Raji (cell line): Measurements from ENCODE around the gene ENDOD1.
A peak's percentile ranks its signal among the peaks of the same experiment; 100 is the strongest.

Source experiments
- POLR2A ChIP-seq: IDR thresholded peaks from 2 replicates; pipeline ENCODE4 v1.6.1; 2011; ENCODE audit warnings: low read depth, low read length, control low read depth; ENCODE audit not compliant: insufficient read depth

ENDOD1 gene

DNA sequence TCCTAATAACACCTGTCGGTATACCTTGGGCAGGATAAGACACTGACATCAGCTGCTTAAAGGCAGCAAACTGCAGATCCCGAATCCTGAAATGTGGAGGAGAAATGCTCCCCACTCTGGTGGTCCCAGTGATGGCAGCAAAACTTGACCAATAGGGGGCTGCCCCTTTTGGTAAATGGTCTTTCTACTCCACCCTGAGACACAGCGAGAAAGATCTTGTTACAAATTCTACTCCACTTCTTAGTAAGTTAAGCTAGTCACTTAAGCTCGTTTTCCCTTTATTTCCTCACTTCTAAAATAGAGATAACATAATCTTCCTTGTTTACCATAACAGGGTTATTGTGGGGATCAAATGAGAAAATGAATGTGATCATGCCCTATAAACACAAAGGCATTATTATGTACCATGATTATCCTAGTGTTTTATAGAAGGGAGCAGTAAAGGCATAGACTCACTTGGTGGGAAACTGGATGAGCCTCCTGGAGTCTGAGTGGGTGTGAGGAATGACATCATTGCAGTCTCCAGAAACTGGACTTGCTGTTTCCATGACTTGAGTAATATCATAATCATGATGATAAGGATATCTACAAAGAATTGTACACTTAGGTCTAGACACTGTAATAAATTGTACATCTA is 50.9 kb downstream of the ENDOD1 start:
- no peak for TF ChIP-seq POLR2A

DNA sequence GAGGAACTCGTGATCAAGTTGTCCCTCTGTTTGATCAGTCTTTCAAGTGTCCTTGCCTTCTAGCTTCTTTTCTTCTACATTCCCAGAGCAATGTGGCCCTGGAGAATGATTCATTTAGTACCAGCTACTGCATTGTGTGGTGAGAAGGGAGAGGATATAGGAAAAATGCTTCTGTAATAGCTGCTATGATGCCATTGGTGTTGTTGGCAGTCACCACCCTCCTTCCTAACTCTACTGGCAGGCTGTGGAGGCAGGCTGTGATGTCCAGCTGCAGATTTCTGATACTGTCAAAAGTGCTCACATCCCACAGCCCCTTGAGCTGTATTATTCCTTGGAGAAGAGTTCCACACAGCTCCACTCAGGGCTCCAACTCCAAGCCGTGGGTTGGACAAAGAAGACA is 52.8 kb downstream of the ENDOD1 start:
- TF ChIP-seq POLR2A: no peak

DNA sequence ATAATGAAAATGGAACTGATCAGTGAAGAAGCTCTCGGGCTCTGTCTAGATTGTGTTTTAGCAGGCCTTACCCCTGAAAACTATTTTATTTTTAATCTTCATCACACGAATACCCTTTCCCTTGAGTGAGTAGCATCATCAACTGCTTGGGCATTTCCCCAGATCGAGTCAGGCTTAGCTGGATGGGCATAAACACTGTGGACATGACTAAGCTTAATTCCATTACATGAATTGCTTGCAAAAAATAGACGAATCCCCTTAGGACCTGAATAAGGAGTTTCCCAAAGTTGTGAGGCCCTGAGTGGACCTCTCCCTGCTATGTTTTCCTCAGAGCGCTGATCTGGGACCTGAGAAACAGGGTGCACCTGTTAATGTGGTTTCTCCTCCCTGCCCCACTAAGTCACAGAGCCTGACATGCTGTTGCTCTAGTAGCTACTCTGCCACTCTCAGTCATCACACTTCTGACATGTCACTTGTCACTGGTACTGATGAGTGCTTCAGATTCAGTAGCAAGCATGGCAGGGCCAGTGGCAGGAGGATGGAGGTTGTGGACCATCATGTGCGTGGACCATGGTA is 53.5 kb downstream of the ENDOD1 start:
- no peak for TF ChIP-seq POLR2A

DNA sequence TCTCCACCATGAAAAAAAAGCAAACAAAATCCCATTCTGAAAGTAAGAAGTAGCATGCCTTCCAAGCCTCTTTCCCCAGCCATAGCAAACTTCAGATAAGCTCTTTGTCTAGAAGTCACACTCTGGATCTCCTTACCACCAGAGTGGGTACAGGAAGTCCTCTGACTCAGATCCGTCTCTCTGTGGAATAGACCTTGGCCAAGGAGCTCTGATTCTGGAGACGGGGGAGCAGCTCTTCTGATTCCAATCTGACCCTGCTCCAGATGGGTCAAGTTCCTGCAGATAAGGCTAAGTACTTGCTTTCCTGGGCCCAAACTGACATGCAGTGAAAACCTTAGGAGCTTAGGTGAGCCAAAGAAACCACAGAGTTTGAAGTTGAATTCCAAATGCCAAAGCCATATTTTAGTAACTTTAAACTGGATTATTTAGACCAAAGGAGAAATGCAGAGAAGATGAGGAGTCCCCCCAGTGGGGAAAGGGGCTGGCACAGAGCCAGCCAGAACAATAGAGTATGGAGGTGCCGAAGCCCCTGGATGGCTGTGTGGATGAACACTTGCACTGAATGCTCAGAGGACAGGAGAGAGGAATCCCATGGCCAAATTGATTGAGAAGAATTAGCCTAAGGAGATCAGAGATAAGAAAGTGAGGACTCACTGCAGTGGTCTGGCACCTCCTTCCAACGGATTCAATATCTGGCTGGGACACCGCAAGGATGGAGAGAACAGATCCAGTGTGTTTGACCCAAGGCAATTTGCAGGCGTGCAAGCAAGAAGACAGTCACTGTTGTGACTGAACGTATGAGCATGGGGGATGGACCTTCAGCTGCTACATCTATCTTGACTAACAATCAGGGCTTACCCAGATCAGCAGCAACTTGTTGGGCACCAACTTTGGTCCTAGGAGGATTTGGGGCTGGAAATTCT is 54.9 kb downstream of the ENDOD1 start:
- TF ChIP-seq POLR2A: no peak

DNA sequence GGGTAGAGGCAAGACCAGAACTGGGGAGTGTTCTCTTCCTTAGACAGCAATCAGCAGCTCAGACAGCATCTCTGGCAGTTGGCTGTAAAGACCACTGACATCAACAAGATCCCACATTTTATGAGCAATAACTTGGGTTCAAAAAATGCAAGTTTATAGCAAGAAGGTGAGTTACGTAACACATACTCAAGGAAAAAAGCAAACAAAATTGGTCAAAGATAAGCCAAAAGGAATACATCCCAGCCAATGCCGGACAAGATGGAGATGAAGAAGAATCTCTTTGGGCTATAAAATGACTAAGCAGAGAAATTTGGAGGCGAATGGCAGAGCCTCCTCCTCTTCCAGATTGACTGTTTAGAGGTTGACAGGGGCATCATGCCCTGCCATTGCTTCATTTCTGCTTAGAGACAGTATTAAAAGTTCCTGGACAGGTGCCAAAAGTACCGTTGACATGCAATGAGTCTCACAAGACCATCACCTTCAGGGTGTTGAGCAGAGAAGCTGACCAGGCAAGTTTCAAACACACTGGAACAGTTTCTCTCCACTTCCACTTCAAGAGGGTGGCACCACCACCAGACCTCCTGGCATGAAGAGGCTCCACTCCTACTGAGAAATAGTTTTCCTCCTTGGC is 55.9 kb downstream of the ENDOD1 start:
- TF ChIP-seq POLR2A: no peak

DNA sequence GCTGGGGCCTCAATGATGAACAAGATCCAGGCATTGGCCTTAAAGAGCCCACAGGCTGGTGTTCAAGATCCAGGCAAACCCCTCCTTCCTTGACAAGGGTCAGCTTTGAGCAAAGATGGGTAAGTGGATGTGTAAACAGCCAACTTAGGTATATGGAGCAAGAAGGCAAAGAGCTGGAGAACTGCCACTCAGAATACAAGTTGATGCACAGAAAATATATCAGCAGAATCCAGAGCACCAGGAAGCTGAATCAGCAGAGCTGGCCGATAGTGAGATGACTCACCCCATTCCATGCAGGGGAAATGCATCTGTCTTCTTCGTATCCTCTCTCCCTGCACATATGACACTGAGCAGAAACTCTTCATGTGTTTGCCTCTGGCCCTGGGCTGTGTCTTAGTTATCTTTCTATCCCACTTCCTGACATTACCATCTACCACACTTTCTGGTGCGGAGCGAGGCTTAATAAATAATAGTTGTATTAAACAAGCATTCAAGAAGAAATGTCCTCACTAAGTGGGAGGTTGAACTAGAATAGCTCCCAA is 57.8 kb downstream of the ENDOD1 start:
- TF ChIP-seq POLR2A: no peak

DNA sequence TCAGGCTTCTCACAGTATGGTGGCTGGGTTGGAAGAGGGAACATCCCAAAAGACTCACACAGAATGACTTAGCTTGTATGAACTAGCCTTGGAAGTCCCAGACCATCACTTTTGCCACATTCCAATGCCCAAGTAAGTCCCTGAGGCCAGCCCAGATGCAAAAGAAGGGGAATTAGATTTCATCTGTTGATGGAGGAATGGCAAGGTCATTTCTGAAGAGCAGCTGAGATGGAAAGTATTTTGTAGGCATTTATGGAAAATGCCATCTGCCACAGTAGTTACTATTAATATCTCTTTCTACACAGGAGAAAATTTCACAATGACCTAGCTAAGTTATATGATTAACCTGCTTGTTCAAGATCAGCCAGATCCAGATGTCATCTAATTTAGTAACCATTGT is 58.8 kb downstream of the ENDOD1 start:
- TF ChIP-seq POLR2A: no peak

DNA sequence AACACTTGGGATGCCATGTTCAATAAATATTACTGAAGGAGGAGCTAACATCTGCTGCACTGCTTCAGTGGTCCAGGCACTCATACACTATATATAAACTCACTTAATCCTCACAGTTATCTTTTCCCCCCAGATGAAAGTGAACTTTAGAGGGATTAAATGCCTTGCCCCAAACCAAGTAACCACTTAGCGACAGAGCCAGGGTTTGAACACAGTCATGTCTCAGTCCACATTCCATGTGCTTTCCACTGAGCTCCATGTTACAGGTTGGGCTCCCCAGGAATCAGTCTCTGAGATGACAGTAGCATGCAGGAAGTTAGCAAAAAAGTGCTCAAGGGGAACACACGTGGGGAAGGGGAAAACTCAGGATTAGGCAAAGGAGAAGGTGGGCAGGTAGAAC is 59.3 kb downstream of the ENDOD1 start:
- TF ChIP-seq POLR2A: no peak

DNA sequence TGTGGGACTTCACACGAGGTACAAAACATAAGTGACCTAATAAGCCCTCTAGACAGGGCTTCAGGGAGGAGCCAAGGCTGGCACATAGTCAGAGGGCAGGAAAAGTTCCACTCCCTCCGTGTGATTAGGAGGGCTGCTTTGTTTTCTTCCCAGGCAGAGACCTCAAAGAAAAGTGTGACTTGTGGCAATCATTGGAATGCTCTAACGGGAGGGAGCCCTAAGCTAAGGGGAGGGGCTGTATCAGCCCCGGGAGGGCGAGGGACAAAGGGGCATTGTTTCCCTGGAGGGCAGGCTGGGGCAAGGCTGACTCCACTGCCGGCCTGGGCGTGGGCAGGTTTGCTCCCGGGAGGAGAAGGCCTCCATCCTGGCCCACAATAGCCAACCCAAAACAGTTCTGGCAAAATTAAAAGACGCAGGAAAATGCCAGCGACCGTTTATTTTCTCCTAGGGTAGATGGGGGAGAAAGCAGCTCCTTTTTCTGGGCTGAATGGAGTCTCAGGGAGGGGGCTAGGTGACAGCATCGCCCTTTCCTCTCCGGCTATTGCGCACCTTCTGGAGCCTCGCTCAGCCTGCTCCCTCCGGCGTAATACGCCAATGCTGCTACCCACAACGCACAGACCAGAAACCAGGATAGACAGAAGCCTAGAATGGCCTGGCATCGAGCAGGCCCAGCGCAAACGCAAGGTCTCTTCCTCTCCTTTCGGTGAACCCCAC is 60.2 kb downstream of the ENDOD1 start:
- no peak for TF ChIP-seq POLR2A

DNA sequence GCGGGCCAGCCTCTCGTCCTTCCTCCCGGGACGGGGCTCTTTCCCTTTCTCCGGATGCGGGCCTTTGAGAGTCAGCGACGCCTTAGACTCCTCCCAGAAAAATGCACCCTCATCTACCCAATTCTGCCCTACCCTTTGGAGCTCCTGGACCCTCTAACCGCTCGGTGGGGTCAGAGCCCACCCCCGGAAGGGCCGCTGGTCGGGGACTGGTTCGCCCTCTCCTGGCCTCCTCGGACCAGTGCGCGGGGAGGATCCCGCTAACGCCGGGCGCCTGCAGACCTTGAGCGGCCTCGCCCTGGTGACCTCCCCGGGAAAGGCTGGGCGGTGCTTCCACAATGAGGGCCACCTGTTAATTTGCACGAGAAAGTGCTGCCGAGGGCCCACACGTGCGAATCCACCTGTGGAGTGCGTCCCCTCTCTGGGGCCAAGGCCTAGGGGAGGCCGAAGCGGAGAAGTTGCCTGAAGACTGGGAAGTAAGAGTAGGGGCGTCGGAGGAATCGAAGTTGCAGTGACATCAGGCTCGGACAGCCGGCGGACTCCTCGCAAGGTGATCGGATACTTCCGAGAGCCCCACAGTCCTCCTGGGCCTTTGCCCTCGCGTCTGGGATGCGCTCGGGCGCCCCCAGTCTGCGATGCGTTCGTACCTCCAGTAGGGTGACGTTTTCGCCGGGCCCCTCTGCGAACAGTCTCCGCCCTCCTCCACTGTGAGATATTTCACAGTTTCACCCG is 61.5 kb downstream of the ENDOD1 start:
- TF ChIP-seq POLR2A: peak; percentile 70

DNA sequence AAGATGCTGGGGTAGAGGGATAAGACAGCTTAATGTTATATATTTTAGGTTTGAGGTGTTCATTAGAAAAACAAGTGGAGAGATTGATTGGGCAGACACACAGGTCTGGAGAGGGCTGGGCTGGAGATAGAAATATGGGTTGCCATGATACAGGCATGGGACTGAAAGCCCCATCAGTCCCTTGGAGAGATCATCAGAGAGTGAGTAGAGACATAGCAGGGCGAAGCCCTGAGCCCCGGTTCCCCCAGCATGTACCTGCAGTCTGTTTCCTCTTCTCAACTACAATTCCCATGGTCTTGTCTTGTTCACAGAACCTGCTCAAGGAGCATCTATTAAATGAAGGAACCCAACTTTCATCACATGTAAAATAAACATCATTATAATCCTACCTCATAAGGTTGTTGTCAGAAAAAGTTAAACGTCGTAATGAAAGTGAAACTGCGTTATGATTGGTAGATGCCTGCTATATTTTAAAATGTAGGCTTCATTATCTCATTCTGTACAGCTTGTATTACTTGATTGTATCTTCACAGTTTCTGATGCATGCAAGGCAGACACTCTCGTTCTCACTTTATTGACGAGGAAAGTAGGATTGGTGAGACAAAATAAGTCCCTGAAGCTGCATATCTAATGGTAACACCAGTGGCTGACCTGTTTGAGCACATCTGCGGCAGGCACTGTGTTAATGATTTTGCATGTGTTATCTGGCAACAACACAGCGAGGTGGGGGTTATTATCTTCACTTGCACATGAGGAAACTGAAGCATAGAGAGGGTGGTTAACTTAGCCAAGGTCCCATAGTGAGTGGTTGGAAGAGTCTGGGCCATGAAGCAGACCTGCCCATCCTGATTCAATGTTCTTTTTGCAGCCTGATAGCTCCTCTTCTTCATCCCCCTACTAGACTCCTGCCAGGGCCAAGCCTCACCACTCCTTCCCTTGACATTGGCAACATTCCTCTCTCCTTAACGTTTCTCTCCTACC is 63.5 kb downstream of the ENDOD1 start:
- no peak for TF ChIP-seq POLR2A

DNA sequence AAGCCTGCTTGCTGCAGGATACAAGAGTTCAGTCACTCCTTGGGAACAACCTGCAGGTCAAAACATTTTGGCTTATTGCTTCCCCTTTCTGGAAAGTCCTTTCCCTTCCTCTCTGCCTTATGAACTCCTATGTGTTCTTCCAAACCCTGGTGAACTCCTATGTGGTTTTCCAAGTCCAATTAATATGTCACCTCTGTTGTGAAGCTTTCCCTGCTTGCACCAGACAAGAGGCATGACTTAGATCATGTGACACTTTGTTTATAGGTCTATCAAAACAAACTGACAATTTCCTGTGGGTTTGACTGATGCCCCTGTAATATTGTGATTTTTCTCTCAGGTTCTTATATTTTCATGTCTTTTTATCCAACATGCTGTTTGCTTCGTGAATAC is 64.2 kb downstream of the ENDOD1 start:
- TF ChIP-seq POLR2A: no peak

DNA sequence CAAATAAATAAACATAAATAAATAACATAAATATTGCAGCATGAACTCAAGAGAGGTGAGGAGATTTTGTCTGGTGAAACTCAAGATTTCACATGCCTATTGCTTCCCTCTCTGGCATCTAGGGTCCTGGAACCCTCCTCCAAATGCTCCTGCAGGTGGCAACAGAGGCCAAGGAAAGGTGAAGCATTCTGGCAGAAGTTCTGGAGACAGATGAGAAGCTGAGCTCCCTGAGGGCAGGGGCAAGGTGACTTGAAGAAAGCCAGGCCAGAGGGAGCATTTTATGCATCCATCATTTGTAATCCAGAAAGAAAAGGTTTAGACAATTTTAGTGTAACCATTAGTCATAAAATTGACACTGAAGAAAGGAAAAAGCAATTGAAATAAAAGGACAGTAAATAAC is 64.9 kb downstream of the ENDOD1 start:
- no peak for TF ChIP-seq POLR2A
